Activated CD4-positive, alpha-beta T cell treated with anti-CD3 and anti-CD28 coated beads for 4 hours (primary cell): ENCODE data around the gene HJURP.

Source experiments
- DNase-seq, 2 donors: peaks; one replicate each; pipeline ENCODE4 v3.0.0-alpha.2; 2020

HJURP gene

DNA sequence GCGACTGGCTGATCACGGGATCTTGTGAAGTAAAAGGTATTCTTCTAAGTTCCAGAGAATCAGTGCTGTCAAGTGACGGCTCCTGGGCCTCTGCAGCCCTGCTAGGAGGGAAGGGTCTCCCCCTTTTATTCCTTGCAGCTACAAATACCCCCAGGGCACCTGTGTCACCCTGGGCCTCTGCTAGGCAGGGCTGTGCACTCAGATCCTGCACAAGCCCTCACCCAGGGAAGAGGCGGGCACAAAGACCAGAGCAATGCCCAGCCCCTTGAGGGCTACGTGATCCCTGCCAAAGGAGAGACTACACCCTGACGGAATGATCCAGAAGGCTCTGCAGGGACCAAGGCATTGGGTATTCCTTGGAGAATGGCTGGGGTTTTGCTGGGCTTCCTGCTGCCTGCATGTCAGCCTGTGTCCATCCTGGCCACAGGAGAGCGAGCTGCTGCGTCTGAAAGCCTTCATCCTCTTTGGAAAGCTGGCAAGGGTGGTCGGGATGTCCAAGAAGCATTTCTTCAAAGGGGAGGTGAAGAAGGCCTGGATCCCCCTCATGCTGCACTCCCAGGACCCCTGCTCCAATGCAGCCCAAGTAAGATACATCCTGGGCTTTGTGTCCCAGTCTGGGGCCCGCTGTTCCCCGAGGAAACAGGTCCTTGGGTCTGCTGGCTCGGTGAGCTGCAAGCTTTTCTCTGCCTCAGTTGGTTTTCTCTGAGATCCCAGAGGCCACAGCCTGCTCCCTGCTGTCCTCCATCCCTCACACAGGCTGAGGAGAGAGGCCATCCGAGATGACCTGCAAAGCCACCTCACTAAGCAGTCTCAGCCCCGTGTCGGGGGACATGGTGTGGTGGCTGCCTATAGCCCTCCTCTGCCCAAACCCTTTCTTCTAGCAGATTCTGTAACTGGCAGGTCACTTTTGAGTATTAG, 24.9 kb downstream of the HJURP start:
- no peak for DNase-seq

DNA sequence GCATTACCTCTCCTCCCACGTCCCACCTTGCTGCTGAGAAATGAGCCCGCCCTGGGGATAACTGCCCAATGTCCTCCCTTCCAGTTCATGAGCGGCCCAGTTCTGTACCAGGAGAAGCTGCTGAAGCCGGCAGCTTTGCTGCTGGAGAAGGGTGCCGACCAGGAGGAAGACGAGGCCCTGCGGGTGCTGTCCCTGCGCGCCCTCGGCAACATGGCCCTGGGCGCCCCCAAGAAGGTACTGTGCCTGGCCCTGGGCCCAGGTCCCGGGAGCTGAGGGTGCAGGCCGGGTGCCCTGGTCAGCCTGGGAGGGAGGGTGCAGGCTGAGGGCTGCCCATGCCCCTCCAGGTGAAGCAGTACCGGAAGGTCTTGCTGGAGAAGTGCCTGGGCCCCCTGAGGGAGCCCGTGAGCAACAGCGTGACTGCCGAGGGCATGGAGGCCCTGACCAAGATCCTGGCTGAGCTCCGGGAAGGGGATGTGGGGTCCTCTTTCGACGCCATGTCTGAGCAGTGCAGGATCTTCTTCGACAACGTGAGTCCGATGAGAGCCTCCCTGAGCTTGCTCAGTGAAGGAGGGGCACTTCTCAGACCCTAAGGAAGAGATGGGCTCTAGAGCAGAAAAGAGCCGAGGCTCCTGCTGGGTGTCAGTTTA, 25.7 kb downstream of the HJURP start:
- no peak for DNase-seq

DNA sequence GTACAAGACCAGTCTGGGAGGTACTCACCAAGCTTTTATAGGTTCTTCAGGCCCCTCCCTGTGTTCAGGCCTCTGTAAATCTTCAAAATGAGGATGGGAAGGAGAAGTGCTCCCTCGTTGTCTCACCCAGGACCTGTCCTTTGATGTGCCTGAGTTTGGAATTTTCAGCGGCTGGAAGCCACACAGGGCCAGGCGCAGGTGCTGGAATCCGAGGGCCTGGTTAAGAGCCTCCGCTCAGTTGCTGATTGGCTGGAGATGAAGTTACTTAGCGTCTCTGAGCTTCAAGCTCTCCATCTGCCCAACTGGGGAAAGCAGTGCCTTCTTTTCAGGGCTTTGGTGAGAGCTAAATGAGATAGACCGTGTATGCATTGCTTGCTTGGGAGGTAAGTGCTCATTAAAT, 30.0 kb downstream of the HJURP start:
- no peak for DNase-seq

DNA sequence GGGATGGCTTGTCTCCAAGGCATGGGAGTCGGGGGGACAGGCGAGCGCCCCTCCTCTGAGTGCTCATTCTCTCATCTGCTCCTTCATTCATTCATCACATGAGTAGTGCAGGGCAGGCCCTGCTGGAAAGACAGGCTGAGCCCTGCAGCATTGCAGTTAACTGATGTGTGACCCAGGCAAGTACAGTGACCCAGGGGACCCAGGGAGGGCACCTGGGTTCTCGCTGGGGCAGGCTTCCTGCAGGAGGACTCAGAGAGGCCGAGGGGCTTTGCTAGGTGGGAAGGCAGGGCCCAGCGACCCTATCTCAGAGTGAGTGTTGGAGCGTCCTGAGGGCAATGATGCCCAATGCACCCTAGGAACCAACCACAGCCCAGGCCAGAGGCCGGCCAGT, 30.6 kb downstream of the HJURP start:
- DNase-seq: no peak

DNA sequence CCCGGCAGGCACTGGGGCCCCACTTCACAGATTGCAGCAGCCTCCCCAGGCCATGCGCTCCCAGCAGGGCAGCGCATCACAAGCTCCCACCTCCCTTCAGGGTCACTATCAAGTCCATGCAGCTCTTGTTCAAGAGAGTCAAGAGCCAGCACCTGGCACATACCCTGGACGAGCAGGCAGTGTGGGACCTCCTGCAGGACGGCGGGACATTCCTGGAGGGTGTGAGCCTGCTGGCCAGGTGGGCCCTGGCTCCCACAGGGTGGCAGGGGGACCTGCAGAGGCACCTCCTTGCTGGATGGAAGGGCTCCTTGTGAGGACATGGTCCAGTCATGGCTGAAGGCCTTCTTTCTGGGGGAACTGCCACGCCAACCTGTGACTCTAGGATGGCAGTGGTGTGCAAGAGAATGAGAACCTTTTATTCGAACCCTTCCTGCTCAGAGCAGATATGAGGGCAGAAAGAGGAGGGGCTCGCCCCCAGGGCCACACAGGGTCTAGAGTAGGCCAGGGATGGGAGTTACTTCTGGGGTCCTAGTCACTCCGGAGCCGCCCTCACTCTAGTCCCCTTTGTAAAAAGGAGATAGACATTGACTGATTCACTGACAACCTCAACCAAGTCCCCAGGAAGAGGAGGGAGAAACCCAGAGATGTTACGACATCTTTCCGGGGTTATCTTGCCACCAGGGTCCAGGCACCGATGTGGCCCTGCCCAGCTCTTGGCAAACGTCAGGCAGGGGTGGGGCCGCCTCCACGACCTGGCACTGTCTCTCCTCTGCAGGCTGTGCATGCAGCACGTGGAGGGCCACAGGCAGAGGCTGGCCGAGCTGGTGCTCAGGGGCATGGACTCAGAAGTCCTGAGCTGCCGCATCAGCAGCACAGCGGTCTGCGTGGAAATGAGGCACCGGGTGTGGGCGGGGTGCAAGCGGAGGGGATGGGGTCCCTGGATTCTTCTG, 31.3 kb downstream of the HJURP start:
- no peak for DNase-seq

DNA sequence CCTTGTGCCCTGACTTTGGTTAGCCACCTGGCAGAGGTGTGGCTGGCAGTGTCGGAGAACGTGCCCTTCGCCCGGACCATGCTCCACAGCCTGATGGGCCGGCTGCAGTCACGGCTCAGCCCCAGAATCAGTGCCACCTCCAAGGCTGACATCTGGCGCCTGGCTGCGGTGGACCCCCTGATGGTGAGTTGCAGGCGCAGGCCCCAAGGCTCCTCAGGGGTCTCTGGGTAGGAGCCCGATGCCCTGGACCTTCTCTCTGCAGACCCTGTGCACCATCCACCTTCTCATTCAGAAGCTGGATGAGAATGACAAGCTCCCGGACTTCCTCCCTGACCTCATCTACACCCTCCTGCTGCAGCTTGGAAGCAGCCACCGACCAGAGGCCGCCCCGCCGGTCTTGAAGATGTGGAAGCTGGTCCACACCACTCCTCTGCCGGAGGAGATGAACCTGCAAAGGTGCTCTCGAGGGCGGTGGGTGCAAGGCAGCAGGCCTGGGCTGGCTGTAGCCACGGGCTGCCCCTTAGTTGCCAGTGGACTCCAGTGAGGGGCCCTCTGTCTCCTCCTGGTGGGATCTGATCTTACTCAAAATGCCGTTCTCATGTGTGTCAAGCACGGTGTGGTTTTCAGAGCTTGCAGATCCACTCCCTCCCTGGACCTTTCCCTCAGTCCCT, 32.1 kb downstream of the HJURP start:
- no peak for DNase-seq

DNA sequence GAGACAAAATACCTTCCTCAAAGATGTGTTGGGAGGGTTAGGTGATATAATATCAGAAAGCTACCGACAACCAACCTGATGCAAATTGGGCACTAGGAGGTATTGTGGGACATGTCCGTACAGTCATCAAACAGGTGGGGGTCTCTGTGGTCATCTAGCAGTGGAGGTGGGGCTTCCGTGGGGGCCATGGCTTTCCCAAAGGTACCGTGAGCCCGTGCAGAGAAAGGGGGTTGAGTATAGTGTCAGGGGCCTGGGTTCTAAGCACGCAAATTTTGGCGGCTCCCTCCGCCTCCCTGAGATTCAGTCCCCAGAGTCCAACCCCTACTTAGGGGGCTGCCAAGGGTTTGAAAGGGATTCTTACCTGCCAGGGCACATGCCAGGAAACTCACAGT, 32.6 kb downstream of the HJURP start:
- DNase-seq: no peak

DNA sequence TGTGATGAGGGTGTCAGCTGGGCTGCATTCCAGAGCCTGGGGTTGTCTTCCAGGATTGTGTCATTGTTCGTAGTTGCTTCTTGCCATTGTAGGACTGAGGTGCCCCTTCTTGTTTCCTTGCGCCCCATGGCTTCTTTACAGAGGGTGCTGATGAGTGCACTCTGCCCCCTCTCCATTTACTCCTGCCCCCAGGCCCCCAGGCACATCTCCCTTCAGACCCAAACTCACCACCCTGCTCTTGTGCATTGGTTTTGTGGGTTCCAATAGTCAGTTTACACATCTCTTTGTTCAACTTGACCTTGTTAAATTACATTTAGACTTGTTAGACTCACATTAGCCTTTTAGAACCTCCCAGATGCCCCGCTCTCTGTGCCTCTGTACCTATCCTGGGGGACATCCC, 33.1 kb downstream of the HJURP start:
- no peak for DNase-seq

DNA sequence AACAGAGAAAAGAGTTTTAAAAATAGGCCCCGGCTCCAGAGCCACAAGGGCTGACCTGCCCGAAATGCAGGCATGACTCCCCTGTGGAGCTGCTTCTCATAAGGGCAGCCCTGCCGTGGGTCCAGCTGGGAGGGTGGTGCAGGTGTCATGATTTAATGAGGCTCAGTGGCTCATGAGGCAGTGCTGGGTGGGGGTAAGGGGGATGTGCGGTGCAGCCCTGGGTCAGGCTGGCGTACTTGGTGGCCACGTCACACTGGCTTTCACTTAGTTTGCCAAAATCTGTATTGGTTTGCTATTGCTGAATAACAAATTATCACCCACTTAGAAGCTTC, 33.6 kb downstream of the HJURP start:
- DNase-seq: no peak

DNA sequence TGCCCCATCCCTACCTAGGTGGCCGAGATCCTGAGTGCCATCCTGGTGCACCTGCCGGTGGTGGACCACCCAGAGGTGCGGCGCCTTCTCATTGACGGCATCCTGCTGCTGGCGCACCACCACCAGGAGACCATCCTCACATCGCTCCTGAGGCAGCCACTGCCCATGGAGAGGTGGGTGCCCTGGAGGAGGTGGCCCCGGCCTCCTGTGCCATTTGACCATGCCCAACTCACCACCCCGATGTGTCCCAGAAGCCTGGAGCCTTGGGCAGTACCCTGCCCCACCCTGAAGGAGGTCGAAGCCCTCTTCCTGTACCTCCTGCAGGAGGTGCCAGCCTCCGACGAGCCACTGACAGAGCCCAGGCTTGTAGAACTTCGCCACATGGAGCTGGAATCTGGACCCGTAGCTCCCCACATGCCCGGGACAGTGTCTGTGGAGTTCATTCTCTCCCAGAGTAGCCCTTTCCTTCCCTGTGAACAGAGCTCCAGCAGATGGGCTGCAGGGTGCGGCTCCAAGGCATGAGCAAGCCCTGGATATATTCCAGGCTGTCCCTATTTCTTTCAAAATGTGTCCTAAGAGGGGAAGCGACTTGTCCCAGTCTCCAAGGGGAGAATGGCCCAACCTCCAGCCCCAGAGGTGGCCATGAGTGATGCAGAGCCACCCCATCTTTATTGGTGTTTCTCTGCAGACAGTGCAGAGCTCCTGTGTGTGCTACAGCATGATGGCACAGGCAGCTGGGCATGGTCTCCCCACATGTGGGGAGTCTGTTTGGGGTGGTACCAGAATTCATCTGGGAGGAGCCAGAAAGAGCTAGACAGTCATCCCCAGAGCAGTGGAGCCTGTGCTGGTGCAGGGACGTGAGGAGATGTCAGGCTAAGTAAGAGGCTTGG, 34.2 kb downstream of the HJURP start:
- no peak for DNase-seq

DNA sequence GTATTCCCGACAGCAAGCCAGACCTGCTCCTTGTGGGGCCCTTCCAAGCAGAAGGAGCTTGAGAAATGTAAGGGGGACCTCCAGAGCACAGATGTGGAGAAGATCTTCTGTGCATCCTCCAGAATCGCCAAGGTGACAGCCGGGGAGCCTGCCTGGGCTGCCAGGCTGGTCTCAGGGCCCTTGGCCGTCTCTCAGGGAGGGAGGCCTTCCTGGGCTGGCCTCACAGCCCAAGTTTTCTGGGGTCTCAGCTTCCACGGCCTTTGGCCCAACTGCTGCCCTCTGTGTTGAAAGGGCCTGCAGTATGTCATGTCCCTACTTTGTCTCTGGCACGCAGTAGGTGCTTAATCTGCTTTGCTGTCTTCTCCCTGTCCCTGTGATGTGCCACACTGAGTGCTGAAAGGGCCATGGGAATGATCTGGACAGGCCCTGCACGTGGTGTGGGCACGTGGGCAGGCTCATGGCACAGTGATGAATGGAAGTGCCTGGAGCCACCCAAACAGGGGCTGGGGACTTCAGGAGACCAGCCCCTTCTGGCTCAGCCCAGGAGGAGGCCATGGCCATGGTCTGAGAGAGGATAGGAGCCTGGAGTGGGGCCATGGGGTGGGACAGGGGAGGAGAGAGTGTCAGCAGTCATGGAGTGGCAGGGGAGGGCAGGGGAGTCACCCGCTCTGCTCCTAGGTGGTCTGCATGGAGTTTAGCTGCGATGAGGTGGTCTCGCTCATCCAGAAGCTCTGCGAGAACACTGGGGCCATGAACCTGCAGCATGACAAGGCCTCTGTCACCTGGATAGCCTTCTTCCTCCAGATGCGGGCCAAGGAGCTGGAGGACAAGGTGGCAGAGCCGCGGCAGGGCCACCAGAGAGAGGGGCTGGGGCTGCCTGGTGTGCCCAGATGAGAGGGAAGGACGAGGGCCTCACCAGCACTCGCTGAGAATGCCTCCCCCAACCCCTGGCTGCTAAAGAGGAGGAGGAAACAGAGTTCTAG, 35.4 kb downstream of the HJURP start:
- DNase-seq: no peak

DNA sequence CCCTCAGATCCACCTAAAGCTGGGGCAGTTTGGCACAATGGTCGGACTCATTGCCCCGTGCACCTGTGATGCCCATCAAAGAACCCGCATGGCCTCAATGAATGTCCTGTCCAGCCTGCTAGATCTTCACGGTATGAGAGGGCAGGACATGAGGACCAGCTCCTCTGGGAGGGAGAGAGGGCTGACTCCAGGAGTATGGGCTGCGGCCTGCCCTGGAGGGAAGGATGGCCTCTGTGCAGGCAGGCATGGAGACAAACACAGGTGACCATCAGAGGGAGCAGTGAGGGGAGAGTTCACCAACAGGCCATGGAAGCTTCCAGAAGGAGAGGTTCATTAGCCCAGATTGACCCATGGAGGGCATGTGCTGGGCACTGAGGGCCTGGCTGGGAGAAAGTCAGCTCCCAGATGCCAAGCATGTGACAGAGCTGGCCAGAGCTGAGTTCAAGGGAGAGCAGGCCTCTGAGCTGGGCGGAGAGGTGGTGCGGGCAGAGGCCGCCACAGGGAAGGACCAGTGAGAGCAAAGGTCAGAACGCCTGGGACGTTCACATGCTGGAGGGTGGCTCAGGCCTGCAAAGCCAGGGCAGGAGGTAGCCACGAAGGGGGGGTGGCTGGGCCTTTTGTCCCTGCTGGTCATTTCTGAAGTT, 36.2 kb downstream of the HJURP start:
- DNase-seq: no peak

DNA sequence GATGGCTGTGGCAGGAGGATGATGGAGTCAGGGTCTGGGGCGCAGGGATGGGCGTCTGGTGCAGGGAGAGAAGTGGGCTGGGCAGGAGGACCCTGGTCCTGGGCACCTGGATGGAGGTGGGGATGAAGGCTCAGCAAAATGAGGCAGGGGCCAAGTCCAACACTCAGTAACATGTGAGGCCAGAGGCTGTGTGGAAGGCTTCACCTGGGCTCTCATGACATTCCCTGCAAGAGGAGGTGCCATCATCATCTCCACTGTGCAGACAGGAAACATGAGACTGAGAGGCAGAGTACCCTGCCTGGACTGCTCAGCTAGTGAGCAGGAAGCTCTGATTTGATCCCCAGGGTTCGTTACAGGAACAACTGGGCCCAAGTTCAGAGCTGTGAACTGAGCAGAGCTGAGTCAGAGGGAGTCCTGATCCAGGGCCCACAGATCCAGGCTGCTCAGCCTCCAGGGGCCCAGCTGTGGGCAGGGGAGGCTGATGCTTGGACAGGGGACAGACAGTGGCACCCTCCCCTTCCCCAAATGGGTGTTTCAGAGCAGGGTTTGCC, 36.9 kb downstream of the HJURP start:
- DNase-seq: no peak

DNA sequence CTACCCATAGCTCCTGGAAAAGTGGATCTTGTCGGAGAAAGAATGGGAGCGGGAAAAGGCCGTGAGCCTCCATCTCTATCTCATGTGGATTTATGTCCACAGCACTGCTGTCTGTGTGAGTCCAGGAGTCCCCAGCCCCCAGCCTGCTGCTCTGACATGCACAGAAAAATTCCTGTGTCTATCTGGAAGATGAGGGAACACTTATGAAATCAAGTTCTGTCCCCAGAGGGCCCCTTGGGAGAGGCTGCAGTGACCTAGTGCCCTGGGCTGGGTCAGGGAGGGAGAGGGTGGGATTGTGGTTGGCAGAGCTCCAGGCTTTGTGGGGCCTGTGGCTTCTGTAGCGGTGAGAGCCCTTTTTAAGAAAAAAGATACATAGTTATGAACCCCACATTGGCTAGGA, 37.6 kb downstream of the HJURP start:
- DNase-seq: no peak

DNA sequence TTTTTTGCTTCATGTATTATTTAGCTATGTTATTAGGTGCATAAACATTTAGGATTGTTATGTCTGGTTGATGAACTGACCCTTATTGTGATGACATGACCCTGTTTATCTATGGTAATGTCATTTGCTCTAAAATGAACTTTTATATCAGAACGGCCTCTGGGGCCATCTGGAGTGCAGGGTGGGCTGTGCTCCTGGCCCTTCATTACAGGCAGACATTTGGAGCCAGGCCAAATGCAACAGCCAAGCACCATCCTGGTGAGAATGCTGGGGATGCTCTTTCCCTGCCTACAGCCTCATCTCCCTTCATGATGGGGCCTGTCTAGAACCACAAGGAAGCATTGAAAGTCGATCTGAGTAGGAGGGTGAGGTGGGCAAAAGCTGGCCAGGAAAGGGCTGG, 38.0 kb downstream of the HJURP start:
- DNase-seq: no peak

DNA sequence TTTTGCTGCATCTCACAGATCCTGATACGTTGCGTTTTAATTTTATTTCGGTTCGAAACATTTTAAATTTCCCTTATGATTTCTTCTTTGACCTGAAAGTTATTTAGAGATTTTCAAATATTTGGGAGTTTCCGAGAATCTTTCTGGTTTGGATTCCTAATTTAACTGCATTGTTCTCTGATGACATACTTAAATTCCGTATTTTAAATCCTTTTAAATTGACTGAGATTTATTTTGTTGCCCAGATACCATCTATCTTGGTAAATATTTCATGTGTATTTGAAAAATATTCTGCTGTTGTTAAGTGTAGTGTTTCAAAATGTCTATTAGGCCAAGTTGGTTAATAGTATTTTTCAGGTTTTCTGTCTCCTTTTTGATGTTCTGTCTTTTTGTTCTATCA, 38.5 kb downstream of the HJURP start:
- DNase-seq: no peak

DNA sequence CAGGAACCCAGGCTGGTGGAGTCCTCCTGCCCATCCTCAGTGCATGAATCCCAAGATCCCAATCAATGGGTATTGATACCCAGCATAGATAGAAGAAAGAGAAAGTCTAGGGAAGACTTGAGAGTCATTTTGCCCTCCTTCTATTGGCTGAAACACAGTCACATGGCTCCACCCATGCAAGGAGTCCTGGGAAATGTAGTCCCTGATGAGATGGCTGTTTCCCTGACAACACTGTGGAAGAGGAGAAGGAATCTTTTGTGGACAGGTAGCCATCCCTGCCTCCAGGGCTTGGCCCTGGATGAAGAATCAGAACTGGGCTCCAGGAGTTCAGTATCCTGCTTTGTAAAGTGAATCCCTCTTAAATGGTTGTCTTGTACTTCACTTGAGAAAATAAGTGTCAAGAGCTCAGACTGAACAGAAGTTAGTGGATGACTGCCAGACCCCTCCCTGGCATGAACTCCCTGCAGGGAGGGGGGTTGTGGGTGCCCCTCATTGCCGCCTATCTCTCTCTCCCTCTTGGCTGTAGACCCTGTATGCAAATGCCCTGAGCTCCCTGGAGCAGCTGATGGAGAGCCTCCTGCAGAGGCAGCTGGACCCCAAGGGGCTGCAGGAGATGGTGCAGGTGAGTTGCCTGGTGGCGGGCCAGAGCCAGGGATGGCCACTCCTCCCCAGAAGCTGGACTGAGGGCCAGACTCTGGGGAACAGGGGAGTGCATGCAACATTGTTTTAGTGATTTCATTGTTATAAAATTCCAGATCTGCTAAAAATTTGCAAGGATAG, 40.1 kb downstream of the HJURP start:
- no peak for DNase-seq

DNA sequence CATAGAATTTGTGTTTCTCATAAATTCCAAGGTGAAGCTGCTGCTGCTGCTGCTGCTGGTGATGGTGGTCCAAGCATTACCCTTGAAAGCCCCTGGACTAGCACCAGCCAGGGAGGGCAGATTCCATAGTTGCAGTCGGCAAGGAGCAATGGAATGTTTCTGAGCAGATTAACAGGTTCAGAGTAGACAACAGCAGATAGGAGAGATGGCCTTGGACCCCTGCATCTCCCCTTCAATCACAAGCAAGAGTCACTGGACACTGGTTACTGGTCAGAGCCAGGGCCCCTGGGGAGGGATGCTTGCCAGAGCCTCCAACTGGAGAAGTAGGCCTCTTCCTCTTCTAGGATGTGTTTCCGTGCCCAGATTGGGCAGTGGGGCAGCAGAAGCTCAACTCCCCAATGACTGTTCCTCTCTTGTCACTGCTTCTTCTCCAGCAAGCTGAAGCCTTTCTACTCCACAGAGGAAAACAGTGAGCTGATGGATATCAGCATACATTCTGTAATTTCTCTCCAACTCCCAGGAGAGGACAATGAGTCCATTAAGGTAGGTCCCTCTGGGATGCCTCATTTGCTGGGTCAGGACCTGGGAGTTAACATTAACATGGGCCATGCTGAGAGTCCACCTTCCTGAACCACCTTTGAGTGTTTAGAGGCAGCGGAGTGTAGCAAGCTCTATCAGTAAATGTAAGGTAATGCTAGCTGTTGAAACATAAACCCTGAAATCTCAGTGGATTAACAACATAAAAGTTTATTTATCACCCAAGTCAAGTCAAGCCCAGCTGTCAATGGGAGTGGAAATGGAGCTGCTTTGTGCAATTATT, 40.9 kb downstream of the HJURP start:
- DNase-seq: no peak
